ENCODE measurements around the gene GCC2.

Gene GCC2

DNA sequence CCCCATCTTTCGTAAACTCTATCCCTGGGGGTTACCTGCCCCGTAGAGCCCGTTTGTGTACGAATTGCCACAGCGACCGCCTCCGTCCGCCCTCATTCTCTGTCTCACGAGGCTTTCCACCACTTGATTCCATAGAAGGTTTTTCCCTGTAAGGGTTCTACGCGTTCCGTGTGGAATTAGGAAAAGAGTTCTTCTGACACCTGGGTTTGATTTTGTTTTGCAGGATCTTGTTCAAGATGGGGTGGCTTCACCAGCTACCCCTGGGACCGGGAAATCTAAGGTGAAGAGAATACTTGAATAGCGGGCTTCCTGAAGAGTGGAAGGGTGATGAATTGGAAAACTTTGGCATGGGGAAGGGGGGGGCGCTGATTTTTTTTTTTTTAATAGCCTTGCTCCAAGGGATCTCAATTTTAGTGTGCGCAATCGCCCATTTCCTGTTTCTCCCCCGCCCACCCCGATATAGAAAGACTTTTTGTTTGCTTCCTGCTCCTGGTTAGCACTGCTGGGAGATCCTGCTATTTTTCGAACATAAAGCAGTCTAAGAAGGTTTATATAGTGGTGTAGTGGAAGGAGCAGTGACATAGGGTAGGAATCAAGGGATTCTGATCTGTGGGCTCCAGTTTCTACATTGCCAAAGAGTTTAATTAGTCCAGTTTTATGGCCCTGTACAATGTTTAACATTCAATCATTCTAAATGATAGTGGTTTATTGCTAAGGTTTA, 564 bp downstream of the GCC2 start:
- TF ChIP-seq, protein P1, sequence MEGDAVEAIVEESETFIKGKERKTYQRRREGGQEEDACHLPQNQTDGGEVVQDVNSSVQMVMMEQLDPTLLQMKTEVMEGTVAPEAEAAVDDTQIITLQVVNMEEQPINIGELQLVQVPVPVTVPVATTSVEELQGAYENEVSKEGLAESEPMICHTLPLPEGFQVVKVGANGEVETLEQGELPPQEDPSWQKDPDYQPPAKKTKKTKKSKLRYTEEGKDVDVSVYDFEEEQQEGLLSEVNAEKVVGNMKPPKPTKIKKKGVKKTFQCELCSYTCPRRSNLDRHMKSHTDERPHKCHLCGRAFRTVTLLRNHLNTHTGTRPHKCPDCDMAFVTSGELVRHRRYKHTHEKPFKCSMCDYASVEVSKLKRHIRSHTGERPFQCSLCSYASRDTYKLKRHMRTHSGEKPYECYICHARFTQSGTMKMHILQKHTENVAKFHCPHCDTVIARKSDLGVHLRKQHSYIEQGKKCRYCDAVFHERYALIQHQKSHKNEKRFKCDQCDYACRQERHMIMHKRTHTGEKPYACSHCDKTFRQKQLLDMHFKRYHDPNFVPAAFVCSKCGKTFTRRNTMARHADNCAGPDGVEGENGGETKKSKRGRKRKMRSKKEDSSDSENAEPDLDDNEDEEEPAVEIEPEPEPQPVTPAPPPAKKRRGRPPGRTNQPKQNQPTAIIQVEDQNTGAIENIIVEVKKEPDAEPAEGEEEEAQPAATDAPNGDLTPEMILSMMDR (IDR thresholded peaks at IDR 0.05), result no peak

DNA sequence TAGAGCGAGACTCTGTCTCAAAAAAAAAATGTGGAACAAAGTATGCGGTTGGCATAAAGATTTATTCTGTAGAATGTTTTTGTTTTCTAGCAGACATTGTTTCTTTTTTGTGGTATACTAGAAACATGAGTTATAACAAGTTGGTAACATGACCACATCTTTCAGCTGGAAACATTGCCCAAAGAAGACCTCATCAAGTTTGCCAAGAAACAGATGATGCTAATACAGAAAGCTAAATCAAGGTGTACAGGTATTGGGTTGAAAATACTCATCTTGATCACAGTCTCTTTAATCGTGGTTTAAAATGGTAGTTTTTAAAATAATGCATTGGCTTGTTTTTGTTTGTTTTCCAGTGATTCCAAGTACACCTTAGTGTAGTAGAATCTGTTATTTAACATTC, 1.9 kb downstream of the GCC2 start:
- TF ChIP-seq, protein P1 (IDR thresholded peaks at IDR 0.05), result no peak

DNA sequence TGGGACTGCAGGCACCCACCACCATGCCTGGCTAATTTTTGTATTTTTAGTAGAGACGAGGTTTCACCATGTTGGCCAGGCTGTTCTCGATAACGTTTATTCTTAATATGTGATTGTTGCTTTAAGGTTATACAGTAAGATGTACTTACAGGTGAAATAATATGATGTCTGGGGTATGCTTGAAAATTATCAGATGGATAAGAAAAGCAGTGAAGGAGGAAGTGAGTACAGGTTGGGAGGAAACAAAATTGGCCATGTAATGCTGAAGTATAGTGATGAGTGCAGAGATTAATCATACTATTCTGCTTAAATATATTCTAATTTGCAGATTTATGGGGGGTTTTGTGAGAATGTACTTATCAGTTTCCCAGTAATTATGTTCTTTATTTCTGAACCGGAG, 3.0 kb downstream of the GCC2 start:
- TF ChIP-seq, protein P1 (IDR thresholded peaks at IDR 0.05), result no peak

DNA sequence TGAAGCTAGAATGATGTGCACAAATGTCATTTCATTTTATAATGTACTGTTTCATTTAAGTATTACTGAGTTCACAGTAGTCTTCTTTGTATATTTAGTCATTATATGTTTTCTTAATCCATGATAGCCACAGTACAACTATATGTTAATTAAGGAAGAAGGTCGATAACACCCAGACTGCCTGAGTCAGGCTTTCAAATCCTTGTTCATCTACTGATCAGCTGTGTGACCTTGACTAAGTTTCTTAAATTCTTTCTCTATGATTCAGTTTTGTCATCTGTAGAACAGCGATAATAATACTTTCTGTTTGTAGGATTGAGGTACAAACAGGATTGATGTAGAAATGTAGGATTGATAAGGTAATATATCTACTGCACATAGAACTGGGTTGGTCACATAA, 5.4 kb downstream of the GCC2 start:
- TF ChIP-seq, protein P1 (IDR thresholded peaks at IDR 0.05), result no peak

DNA sequence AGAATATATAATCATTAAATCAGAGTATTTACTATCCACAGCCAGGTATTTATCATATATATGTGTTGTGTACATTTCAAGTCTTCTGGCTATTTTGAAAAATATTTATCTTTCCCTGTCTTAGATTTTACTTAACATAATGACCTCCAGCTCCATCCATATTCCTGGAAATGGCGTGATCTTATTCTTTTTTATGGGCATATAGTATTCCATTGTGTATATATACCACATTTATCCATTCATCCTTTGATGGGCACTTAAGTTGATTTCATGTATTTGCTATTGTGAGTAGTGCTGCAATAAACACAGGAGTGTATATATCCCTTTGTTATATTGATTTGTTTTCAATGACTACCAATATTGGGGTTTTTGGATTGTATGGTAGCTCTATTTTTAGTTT, 6.6 kb downstream of the GCC2 start:
- TF ChIP-seq, protein P1 (IDR thresholded peaks at IDR 0.05), result no peak

DNA sequence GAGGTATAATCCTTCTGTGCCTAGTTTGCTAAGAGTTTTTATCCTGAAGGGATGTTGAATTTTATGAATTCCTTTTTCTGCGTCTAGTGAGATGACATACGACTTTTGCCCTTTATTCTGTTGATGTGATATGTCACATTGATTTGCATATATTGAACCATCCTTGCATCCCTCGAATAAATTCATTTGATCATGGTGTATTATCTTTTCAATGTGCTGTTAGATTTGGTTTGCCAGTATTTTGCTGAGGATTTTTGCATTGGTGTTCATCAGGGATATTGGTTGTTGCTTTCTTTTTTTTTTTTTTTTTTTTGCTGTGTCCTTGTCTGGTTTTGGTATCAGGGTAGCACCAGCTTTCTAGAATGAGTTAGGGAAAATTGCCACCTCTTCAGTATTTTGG, 9.1 kb downstream of the GCC2 start:
- TF ChIP-seq, protein P1 (IDR thresholded peaks at IDR 0.05), result no peak

DNA sequence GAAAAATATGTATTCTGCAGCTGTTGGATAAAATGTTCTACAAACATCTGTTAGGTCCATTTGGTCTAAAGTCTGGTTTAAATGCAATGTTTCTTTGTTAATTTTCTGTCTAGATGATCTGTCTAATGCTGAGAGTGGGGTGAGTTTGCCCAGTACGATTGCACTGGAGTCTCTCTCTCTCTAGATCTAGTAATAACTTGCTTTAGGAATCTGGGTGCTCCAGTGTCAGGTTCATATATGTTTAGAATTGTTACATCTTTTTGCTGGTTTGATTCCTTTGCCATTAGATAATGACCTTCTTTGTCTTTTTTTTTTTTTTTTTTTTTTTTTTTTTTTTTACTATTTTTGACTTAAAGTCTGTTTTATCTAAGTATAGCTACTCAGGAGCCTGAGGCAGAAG, 10.4 kb downstream of the GCC2 start:
- TF ChIP-seq, protein P1 (IDR thresholded peaks at IDR 0.05), result no peak

Measured in LNCAP (cell line).